GM18511 (cell line): Measurements from ENCODE around the gene ZNF605.
"Not testable (repeated sequence)": the region's sequence is repeated elsewhere in the genome, so short reads cannot be mapped to it uniquely, and the experiment has no call there.

Source experiments
- ATAC-seq: cut with Tn5 transposase; IDR thresholded peaks from one replicate; pipeline ENCODE4 v1.9.1; 2021; ENCODE audit warnings: mild to moderate bottlenecking, moderate library complexity; ENCODE audit not compliant: unreplicated experiment

Gene ZNF605

DNA sequence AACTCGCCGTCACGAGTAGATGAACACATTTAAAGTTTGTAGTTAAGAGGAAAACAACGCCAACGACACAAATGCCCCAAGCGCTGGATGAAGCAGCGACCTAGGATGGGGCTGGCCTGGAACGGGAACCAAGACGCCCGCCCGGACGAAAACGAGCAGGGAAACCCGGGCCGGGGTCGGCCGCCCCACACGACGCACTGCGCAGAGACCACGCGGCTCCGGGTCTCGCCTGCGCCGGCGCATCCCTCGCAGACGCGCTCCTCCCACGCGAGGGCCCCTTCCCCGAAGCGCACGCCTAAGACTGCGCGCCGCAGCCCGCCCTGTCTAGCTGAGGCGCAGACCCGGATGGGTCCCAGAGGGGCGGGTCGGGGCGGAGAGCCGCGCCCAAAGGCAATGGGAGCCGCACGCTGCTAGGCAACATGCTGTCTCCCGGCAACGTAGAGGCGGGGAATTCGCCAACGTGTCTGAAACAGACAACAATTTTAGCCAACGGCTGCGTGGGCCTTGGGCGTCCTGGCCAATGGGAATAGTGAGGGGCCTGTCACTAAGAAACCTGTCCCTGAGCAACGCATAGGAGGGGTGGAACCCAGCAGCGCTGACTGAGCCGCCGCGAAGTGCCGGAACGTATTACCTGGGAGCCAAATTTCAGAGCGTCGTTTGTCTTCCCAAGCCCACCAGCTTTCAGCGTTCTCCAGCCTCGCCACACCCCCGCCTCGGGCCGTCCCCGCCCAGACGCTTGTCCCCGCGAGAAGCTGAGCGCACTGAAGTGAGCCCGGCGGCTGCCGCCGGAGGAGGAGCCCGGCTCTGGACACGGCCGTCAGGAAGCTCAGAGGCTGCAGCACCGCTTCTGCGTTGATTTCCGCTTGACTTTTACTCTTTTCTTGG is 47.7 kb downstream of the ZNF605 start:
- ATAC-seq, result peak; percentile 95

DNA sequence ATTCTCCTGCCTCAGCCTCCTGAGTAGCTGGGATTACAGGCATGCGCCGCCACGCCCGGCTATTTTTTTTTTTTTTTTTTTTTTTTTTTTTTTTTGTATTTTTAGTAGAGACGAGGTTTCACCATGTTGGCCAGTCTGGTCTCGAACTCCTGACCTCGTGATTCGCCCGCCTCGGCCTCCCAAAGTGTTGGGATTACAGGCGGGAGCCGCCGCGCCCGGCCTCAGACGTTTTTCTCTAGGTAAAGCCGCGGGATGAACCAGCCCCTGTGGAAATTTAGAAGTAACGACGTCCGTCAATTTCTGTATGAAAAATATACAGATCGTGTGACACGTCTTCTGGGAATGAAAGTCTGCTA is 48.3 kb downstream of the ZNF605 start:
- not testable (repeated sequence) for ATAC-seq

GRCh38 chr12:132907216-132907615 is 48.9 kb downstream of the ZNF605 start:
- no peak for ATAC-seq

- ATAC-seq, result no peak
These were observed 51.3 kb downstream of the ZNF605 start for GRCh38 chr12:132904718-132905328.

GRCh38 chr12:132899033-132899432 is 57.1 kb downstream of the ZNF605 start:
- ATAC-seq, result no peak

DNA sequence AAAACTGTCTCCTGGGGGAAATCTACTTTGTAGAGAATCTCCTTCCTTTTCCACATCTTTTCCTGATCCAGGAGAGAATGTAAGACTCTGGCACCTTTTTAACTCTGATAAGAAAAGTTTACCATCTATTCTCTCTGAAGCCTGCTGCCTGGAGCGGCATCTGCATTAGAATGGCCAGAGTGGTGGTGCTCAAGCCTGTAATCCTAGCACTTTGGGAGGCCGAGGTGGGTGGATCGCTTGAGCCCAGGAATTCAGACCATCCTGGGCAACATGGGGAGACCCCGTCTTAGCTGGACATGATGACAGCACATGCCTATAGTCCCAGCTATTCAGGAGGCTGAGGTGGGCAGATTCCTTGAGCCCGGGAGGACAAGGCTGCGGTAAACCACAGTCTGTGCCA is 67.3 kb downstream of the ZNF605 start:
- ATAC-seq, result no peak

DNA sequence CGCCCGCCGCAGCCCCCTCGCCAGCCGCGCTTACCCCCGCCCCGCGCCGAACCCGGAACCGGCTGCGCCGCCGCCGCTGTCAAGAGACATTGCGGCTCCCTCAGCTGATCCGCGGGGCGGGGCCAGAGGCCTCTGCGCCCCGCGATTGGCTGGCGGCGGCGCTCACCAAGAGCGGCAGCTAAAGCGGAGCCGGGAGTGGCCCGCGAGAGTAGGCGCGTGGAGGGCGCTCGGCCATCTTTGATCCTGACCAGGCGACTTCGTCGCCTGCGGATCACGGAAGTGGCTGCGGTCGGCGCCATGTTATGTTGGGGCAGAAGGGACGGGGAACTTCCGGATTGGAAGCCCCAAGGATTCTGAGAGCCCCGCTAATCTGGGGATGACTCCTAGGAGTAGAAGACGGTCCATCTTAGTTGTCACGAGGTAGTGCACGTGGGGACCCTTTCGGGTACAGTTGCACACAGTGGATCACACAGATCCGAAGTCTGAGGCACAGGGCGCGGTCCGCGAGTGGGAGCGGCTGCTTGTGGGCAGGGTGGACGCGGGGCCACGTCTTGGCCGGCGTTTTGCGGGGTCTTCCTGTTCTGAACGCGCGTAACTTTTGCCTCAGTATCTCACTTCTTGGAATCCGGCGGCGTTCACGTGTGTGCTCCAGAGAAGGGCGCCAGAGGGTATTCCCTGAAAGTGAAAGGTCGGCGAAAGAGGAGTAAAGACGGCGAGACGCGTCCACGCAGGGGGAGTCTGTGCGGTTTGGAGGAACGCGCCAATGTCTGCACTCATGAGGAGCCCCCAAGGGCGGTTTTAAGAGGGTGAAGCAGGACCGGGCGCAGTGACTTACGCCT is 68.4 kb downstream of the ZNF605 start, which contains the start of gene CHFR:
Gene CHFR (minus strand): TSS at position 93 of the 839 bp plus-strand sequence. CDS start 277 bp downstream, outside the sequence.
- ATAC-seq, result peak; percentile 99

DNA sequence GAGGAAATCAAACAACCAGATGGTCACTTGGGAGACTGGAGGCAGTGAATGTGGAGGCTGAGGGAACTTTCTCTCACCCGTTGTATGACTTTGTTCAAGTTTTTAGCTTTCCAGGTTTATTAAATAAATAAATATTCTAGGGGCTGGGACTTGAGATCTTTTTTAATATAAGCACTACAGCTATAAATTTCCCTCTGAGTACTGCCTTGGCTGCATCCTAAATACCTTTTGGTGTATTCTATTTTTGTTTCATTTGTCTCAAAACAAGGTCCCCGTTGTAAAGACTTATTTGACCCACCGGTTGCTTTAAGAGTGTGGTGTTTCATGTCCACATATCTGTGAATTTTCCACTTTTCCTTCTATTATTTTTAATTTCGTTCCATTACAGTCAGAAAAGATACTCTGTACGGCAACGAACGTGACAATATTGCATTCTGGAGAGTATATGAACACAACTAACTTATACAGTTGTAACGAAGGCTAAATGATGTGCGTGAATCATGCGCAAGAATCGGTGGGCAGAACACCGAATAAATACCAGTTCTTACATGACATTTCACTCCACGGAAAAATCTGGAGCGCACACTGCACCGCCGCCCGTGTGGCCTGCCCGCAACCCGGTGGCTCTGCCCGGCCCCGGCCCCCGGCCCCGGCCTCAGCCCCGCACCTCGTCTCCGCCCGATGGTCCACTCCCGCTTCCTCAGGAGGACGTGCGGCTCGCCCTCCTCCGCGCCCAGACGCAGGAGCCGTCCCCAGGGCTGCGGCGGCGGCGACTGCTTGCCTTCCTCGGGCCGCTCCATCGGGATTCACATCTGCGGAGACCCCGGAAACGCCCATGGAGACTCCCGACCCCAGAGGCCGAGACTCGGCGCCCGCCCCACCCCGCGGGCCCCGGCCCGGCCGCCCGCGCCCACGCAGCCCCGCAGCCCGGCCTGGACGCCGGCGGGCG is 69.3 kb downstream of the ZNF605 start:
- ATAC-seq, result peak; percentile 29

DNA sequence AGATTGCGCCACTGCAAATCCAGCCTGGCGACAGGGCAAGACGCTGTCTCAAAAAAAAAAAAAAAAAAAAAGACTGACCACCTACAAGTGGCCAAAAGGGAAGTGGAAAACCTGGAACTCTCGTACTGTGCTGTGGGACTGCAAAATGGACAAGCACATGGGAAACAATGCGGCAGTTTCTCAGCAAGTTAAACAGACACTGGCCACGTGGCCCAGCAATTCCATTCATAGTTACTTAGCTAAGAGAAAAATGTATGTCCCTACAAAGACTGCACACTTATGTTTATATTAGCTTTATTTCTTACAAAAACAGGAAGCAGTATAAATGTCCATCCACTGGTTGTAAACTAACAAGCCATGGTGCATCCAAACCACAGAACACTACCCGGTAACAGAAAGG is 74.3 kb downstream of the ZNF605 start:
- ATAC-seq, result no peak

DNA sequence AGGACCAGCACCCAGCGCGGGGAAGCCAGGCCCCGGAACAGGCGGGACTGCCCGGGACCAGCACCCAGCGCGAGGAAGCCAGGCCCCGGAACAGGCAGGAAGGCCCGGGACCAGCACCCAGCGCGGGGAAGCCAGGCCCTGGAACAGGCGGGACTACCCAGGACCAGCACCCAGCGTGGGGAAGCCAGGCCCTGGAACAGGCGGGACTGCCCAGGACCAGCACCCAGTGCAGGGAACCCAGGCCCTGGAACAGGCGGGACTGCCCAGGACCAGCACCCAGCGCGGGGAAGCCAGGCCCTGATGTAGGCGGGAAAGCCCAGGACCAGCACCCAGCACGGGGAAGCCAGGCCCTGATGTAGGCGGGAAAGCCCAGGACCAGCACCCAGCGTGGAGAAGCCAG is 81.5 kb downstream of the ZNF605 start:
- not testable (repeated sequence) for ATAC-seq

GRCh38 chr12:132874175-132874574 is 81.9 kb downstream of the ZNF605 start:
- ATAC-seq, result no peak

DNA sequence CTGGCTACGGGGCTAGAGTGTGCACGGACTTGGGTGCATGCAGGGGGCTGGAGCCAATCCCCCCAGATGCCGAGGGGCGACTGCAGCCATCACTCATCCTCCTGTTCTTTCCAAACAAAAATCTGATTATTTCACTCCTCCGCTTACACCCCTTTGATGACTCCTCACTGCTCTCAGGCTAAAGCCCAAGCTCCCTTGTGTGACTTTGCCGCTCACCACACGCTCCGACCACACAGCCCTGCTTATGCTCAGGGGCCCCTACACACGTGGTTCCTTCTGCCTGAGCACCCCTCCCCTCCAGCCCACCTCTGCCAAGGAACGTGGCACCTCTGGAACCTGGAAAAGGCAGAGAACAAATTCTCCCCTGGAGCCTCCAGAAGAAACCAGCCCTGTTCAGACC is 82.4 kb downstream of the ZNF605 start:
- ATAC-seq, result no peak

GRCh38 chr12:132872975-132873421 is 83.1 kb downstream of the ZNF605 start:
- no peak for ATAC-seq

DNA sequence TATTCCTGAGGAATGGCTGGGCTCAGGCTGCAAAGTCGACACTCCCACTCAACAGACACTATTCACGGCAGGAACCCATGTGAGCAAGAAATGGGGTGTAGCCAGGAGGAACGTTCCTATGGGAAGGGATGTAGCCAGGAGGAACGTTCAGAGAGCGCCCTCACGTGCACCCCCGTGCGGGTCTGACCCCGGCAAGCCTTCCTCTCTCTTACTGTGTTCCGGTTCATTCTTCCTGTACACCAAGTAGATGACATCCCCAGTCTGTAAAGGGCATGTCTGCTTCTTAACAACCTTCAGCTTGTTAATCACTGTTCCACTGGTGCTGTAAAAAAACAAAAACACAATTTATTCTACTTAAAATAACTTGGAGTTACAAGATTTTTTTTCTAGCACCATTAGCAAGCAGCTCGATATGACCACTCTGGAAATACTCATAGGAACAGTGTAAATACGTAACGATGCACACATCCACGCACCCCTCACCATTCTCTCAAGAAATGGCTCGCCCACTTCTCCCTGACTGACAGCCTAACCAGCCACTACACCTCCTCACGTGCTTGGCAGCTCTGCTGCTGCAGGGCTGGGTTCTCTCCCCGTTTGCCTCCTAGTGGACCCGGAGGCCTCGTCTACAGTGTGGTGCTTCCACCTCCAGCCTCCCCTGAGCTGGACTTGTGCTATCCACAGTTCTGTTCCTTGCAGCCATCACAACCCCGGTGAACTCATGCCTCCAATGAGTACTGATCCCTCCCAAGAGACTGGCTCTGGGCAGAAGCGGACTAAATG is 83.8 kb downstream of the ZNF605 start:
- no peak for ATAC-seq

GRCh38 chr12:132869551-132869950 is 86.6 kb downstream of the ZNF605 start:
- ATAC-seq, result no peak
